ENCODE results near the gene C22orf39.

GRCh38 chr22:19492504-19493174 is 45.1 kb upstream of the C22orf39 start:
- TF ChIP-seq POLR2A (IDR thresholded peaks at IDR 0.05) (no peak), CTCF (IDR thresholded peaks at IDR 0.05) (no peak)

Measured in thyroid gland (tissue), 4 donors.